Trophoblast cell (in vitro differentiated cells and primary cell): Measurements from ENCODE around the gene OR52N2.
A peak's percentile ranks its signal among the peaks of the same experiment; 100 is the strongest.

Experiments used
- DNase-seq, 2 donors: peaks; one replicate each; pipeline ENCODE4 v3.0.0-alpha.2; 2016
- H2AFZ ChIP-seq: 2 replicates; pipeline ENCODE4 v1.6.1; 2013; ENCODE audit warnings: low read length, moderate library complexity, mild to moderate bottlenecking; ENCODE audit not compliant: insufficient read depth, poor library complexity
- H2AK5ac ChIP-seq: 2 replicates; pipeline ENCODE4 v1.6.1; 2013; ENCODE audit warnings: mild to moderate bottlenecking, low read length
- H2BK120ac ChIP-seq: 2 replicates; pipeline ENCODE4 v1.6.1; 2013; ENCODE audit warnings: low read length, mild to moderate bottlenecking, moderate library complexity; ENCODE audit not compliant: insufficient read depth, poor library complexity
- H2BK12ac ChIP-seq: 2 replicates; pipeline ENCODE4 v1.6.1; 2013; ENCODE audit warnings: mild to moderate bottlenecking, low read length, moderate library complexity
- H2BK5ac ChIP-seq: 2 replicates; pipeline ENCODE4 v1.6.1; 2013; ENCODE audit warnings: low read length, low read depth, moderate library complexity, mild to moderate bottlenecking; ENCODE audit not compliant: poor library complexity
- H3K14ac ChIP-seq: 2 replicates; pipeline ENCODE4 v1.6.1; 2013; ENCODE audit warnings: mild to moderate bottlenecking, low read length
- H3K18ac ChIP-seq: 2 replicates; pipeline ENCODE4 v1.6.1; 2013; ENCODE audit warnings: mild to moderate bottlenecking, low read length
- H3K23ac ChIP-seq: 2 replicates; pipeline ENCODE4 v1.6.1; 2013; ENCODE audit warnings: low read length
- H3K27ac ChIP-seq: 2 replicates; pipeline ENCODE4 v1.5.1; 2013; ENCODE audit warnings: low read depth, mild to moderate bottlenecking, inconsistent platforms, low read length, moderate library complexity
- H3K27me3 ChIP-seq: 2 replicates; pipeline ENCODE4 v1.6.1; 2013; ENCODE audit warnings: inconsistent platforms, mild to moderate bottlenecking, low read length, moderate library complexity; ENCODE audit not compliant: insufficient read depth
- H3K36me3 ChIP-seq, 2 experiments: 1 replicate in 1 of 2; 2 replicates in 1 of 2; pipeline ENCODE4 v1.6.1; 2013; ENCODE audit warnings: low read length in 2 of 2, mild to moderate bottlenecking in 2 of 2, moderate library complexity in 1 of 2; ENCODE audit not compliant: insufficient read depth in 2 of 2, control insufficient read depth in 1 of 2
- H3K4ac ChIP-seq: 2 replicates; pipeline ENCODE4 v1.6.1; 2013; ENCODE audit warnings: low read depth, mild to moderate bottlenecking, low read length, moderate library complexity
- H3K4me1 ChIP-seq, 2 experiments: 1 replicate in 1 of 2; 2 replicates in 1 of 2; pipeline ENCODE4 v1.6.1; 2013; ENCODE audit warnings: low read length in 2 of 2, mild to moderate bottlenecking in 2 of 2, moderate library complexity in 1 of 2; ENCODE audit not compliant: insufficient read depth in 2 of 2, control insufficient read depth in 1 of 2
- H3K4me2 ChIP-seq: 2 replicates; pipeline ENCODE4 v1.6.1; 2013; ENCODE audit warnings: inconsistent platforms, mild to moderate bottlenecking, low read length, moderate library complexity
- H3K4me3 ChIP-seq: 2 replicates; pipeline ENCODE4 v1.5.1; 2013; ENCODE audit warnings: mild to moderate bottlenecking, low read depth, low read length, inconsistent platforms
- H3K79me1 ChIP-seq: one replicate; pipeline ENCODE4 v1.6.1; 2013; ENCODE audit warnings: low read length
- H3K79me2 ChIP-seq: 2 replicates; pipeline ENCODE4 v1.6.1; 2013; ENCODE audit warnings: low read length, mild to moderate bottlenecking; ENCODE audit not compliant: control insufficient read depth, insufficient read depth, poor library complexity
- H3K9ac ChIP-seq: 2 replicates; pipeline ENCODE4 v1.6.1; 2013; ENCODE audit warnings: mild to moderate bottlenecking, low read length
- H3K9me3 ChIP-seq: 2 replicates; pipeline ENCODE4 v1.6.1; 2013; ENCODE audit warnings: low read depth, mild to moderate bottlenecking, control low read depth, inconsistent platforms, low read length; ENCODE audit not compliant: insufficient read depth
- H4K12ac ChIP-seq: 2 replicates; pipeline ENCODE4 v1.6.1; 2013; ENCODE audit warnings: low read depth, mild to moderate bottlenecking, low read length, moderate library complexity
- H4K8ac ChIP-seq: 2 replicates; pipeline ENCODE4 v1.6.1; 2013; ENCODE audit warnings: low read depth, mild to moderate bottlenecking, low read length, moderate library complexity
- H4K91ac ChIP-seq: one replicate; pipeline ENCODE4 v1.6.1; 2013; ENCODE audit warnings: low read depth, mild to moderate bottlenecking, low read length, moderate library complexity
- WGBS: extraction: QIAGEN DNeasy Blood & Tissue Kit; methylation state at CpG from one replicate; pipeline ENCODE4 v1.1.7; 2013; ENCODE audit warnings: missing lambda C conversion rate; ENCODE audit not compliant: insufficient read length, insufficient coverage; ENCODE audit errors: extremely low coverage; 5-methylcytosine and 5-hydroxymethylcytosine counted together

Gene OR52N2

DNA sequence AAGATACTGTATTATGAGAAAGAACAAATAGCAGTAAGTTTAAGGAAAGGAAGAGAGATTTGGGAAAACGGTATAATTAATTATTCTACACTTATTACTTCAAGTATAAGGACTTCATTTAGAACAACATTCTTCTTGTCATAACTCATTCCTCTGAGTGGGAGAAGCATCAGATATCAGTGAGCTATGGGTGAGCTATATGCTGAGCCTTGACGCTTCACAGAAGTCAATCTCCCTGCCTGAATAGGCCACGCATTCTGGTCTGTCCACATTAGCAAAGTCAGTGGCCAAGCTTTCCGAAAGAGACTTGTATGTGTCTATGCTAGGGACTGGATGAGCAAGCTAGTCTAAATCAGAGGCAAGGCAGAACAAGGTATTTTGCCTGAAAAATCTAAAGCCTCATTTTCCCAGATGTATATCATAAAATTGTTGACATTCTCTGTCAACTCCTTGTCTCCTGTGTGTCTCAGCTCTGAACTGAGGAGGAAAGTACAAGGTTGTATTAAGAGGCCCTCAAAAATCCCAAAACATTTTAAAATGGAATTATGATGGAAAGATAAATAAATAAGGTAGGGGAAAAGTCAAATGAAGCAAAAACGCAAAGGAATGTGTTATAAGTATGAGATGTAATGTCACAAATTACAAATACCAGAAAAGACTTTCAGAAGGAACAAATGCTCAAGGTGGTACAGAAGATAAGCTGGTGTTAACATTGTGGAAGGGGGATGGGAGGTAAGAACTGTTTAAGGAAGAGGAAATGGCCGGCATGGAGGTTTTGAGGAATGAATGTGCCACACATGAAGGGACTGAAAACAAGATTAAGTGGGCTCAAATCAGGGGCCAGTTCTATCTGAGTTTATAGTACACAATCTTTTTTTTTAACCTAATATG lies 1.4 kb downstream of the OR52N2 start:
- Histone ChIP-seq H3K4me1 (peaks cover 0 to 2% of the 10 kb centered on the region in 2 experiments), H3K79me2 (no peaks in the 10 kb centered on the region), H3K27me3 (no peaks in the 10 kb centered on the region), H2AK5ac (no peak overlapping the region), H2BK5ac (no peak overlapping the region), H3K36me3 (no peaks in the 10 kb centered on the region), H3K4me3 (no peak overlapping the region), H4K8ac (no peak overlapping the region), H4K91ac (no peak overlapping the region), H3K23ac (no peak overlapping the region), H3K79me1 (no peaks in the 10 kb centered on the region), H3K4ac (no peak overlapping the region), H2BK120ac (no peak overlapping the region), H3K9me3 (peaks cover 2% of the 10 kb centered on the region), H2AFZ (no peak overlapping the region), H3K27ac (no peak overlapping the region), H4K12ac (no peak overlapping the region), H3K4me2 (no peak overlapping the region), H3K18ac (no peak overlapping the region), H3K14ac (no peak overlapping the region), H3K9ac (no peak overlapping the region), H2BK12ac (no peak overlapping the region)
- no CpG with 5 or more reads among the region's 6 CpGs for WGBS
- peak; percentile 35 to 76 for DNase-seq

DNA sequence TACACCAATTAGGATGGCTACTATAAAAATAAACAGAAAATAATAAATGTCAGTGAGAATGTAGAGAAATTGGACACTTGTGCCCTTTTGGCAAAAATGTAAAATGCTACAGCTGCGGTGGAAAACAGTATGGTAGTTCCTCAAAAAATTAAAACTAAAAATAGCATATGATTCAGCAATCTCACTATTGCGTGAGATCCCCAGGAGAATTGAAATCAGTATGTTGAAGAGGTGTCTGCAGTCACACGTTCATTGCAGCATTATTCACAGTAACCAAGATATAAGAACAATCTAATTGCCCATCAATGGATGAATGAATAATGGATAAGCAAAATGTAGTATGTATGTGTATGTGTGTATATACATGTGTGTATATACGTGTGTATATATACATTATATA lies 6.8 kb downstream of the OR52N2 start:
- peak in 1 of 2 donors; percentile 12 for DNase-seq
- no peak overlapping the region for H3K4ac ChIP-seq
- H3K23ac ChIP-seq = no peak overlapping the region
- WGBS = no CpG with 5 or more reads among the region's 4 CpGs
- no peak overlapping the region for H3K14ac ChIP-seq
- no peaks in the 10 kb centered on the region for H3K27me3 ChIP-seq
- no peak overlapping the region for H2BK120ac ChIP-seq
- no peak overlapping the region for H2BK5ac ChIP-seq
- no peak overlapping the region for H4K8ac ChIP-seq
- no peaks in the 10 kb centered on the region for H3K79me1 ChIP-seq
- no peaks in the 10 kb centered on the region for H3K4me1 ChIP-seq
- H3K4me3 ChIP-seq = no peak overlapping the region
- no peak overlapping the region for H4K12ac ChIP-seq
- no peak overlapping the region for H2AK5ac ChIP-seq
- H2AFZ ChIP-seq = no peak overlapping the region
- H3K36me3 ChIP-seq = no peaks in the 10 kb centered on the region
- no peak overlapping the region for H3K27ac ChIP-seq
- H2BK12ac ChIP-seq = no peak overlapping the region
- H3K9ac ChIP-seq = no peak overlapping the region
- H3K9me3 ChIP-seq = peaks cover under 1% of the 10 kb centered on the region
- no peak overlapping the region for H3K18ac ChIP-seq
- H4K91ac ChIP-seq = no peak overlapping the region
- no peaks in the 10 kb centered on the region for H3K79me2 ChIP-seq
- no peak overlapping the region for H3K4me2 ChIP-seq

GRCh38 chr11:5818245-5818886 lies 9.6 kb downstream of the OR52N2 start:
- WGBS = no CpG with 5 or more reads among the region's 1 CpG
- H3K4me2 ChIP-seq = no peak overlapping the region
- no peaks in the 10 kb centered on the region for H3K36me3 ChIP-seq
- H3K9ac ChIP-seq = no peak overlapping the region
- H2BK120ac ChIP-seq = no peak overlapping the region
- no peak overlapping the region for H4K8ac ChIP-seq
- no peaks in the 10 kb centered on the region for H3K4me1 ChIP-seq
- no peak overlapping the region for H3K23ac ChIP-seq
- no peak overlapping the region for H4K12ac ChIP-seq
- no peak overlapping the region for H2AK5ac ChIP-seq
- no peak overlapping the region for H4K91ac ChIP-seq
- H3K4me3 ChIP-seq = no peak overlapping the region
- no peak overlapping the region for H3K27ac ChIP-seq
- H3K18ac ChIP-seq = no peak overlapping the region
- H3K9me3 ChIP-seq = peaks cover 2% of the 10 kb centered on the region
- no peak overlapping the region for H2AFZ ChIP-seq
- no peak overlapping the region for H2BK12ac ChIP-seq
- no peak overlapping the region for H3K4ac ChIP-seq
- H3K27me3 ChIP-seq = no peaks in the 10 kb centered on the region
- no peak overlapping the region for H3K14ac ChIP-seq
- peak; percentile 52 to 81 for DNase-seq
- H2BK5ac ChIP-seq = no peak overlapping the region
- no peaks in the 10 kb centered on the region for H3K79me1 ChIP-seq
- no peaks in the 10 kb centered on the region for H3K79me2 ChIP-seq

GRCh38 chr11:5831196-5831829 lies 22.6 kb downstream of the OR52N2 start:
- peak overlapping the region; percentile 76 for H2BK5ac ChIP-seq
- H2BK12ac ChIP-seq = peak overlapping the region; percentile 15
- H3K23ac ChIP-seq = no peak overlapping the region
- no peaks in the 10 kb centered on the region for H3K27me3 ChIP-seq
- H3K36me3 ChIP-seq = no peaks in the 10 kb centered on the region
- peak overlapping the region; percentile 17 for H3K18ac ChIP-seq
- no peak overlapping the region for H2AFZ ChIP-seq
- H4K8ac ChIP-seq = peak overlapping the region; percentile 41
- H3K27ac ChIP-seq = peak overlapping the region; percentile 77
- no CpG with 5 or more reads among the region's 6 CpGs for WGBS
- H3K4me3 ChIP-seq = no peak overlapping the region
- H3K79me1 ChIP-seq = peaks cover 5% of the 10 kb centered on the region
- no peaks in the 10 kb centered on the region for H3K9me3 ChIP-seq
- peak overlapping the region; percentile 78 for H4K91ac ChIP-seq
- no peak overlapping the region for H3K9ac ChIP-seq
- H2BK120ac ChIP-seq = peak overlapping the region; percentile 25
- peak in 1 of 2 donors; percentile 31 for DNase-seq
- H4K12ac ChIP-seq = peak overlapping the region; percentile 22
- peaks cover 6 to 10% of the 10 kb centered on the region in 2 experiments for H3K4me1 ChIP-seq
- H2AK5ac ChIP-seq = no peak overlapping the region
- peak overlapping the region; percentile 18 for H3K4me2 ChIP-seq
- peak overlapping the region; percentile 11 for H3K14ac ChIP-seq
- H3K4ac ChIP-seq = no peak overlapping the region
- no peaks in the 10 kb centered on the region for H3K79me2 ChIP-seq
